SU-DHL-6 (cell line): ENCODE results near the gene OSBPL10.

Experiments
- EZH2phosphoT487 ChIP-seq: fragments of 200-600 bp; sonication (generic), shearing (Covaris generic); conservative IDR thresholded peaks from 2 replicates; pipeline ENCODE4 v1.6.1; 2018; ENCODE audit warnings: mild to moderate bottlenecking, antibody characterized with exemption, low read length, moderate library complexity, mixed read lengths
- TF ChIP-seq, protein P1 (sequence below): fragments of 200-600 bp; sonication (generic); IDR thresholded peaks from one replicate; pipeline ENCODE4 v1.5.1; 2017; ENCODE audit warnings: antibody characterized with exemption, mild to moderate bottlenecking, low read length, moderate library complexity; ENCODE audit not compliant: insufficient read depth, poor library complexity, severe bottlenecking

DNA sequence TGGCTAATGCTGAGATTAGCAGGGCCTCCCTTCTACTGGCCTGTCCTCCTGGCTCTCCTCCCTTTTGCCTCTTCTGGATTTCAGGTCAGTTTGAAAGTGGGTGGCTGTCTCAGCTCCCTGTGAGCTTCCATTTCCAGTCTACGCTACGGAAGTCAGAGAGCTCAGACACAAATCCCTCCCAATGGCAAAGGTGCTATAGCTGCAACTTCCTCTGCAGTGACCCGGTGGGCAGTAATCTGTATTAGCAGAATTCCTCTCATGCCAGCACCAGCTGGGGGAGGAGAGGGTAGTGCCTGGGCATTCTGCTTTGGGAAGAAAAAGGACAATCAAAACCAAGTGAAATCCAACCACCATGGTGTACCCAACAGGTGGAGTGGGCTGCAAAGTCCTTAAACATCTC is 276.9 kb downstream of the OSBPL10 start:
- TF ChIP-seq, protein P1, sequence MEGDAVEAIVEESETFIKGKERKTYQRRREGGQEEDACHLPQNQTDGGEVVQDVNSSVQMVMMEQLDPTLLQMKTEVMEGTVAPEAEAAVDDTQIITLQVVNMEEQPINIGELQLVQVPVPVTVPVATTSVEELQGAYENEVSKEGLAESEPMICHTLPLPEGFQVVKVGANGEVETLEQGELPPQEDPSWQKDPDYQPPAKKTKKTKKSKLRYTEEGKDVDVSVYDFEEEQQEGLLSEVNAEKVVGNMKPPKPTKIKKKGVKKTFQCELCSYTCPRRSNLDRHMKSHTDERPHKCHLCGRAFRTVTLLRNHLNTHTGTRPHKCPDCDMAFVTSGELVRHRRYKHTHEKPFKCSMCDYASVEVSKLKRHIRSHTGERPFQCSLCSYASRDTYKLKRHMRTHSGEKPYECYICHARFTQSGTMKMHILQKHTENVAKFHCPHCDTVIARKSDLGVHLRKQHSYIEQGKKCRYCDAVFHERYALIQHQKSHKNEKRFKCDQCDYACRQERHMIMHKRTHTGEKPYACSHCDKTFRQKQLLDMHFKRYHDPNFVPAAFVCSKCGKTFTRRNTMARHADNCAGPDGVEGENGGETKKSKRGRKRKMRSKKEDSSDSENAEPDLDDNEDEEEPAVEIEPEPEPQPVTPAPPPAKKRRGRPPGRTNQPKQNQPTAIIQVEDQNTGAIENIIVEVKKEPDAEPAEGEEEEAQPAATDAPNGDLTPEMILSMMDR = no peak
- TF ChIP-seq EZH2phosphoT487 = no peak
